GM18499 (cell line): ENCODE data around the gene PPP1R12C.
"Not testable (repeated sequence)": the region's sequence is repeated elsewhere in the genome, so short reads cannot be mapped to it uniquely, and the experiment has no call there.

Experiments
- ATAC-seq: cut with Tn5 transposase; IDR thresholded peaks from one replicate; pipeline ENCODE4 v1.9.1; 2021; ENCODE audit warnings: moderate number of reproducible peaks; ENCODE audit not compliant: insufficient read depth, unreplicated experiment

PPP1R12C gene

GRCh38 chr19:55116859-55117662 lies at the start of gene PPP1R12C:
Gene PPP1R12C, minus strand, starts transcription at chr19:55117637. Its CDS starts 94 bp downstream, at chr19:55117543.
- no peak for ATAC-seq

GRCh38 chr19:55166530-55167268 lies 49.3 kb upstream of the PPP1R12C start, which contains the start of gene DNAAF3:
Gene DNAAF3, minus strand, starts transcription at chr19:55166613. Its CDS starts 200 bp downstream, at chr19:55166413.
- ATAC-seq: no peak

- no peak for ATAC-seq
Measured at GRCh38 chr19:55165952-55166529, 48.6 kb upstream of the PPP1R12C start.

GRCh38 chr19:55161571-55162322 lies 44.3 kb upstream of the PPP1R12C start:
- ATAC-seq: no peak

- ATAC-seq: no peak
Measured at GRCh38 chr19:55160986-55161365, 43.5 kb upstream of the PPP1R12C start.

- ATAC-seq: no peak
Measured at GRCh38 chr19:55160128-55160985, 42.9 kb upstream of the PPP1R12C start.

GRCh38 chr19:55158848-55159749 lies 41.7 kb upstream of the PPP1R12C start:
- ATAC-seq: no peak

- ATAC-seq: no peak
Measured at GRCh38 chr19:55158423-55158822, 41.0 kb upstream of the PPP1R12C start.

- ATAC-seq: no peak
Measured at GRCh38 chr19:55157064-55157908, 39.8 kb upstream of the PPP1R12C start, which contains the start of gene TNNI3. Gene TNNI3, minus strand, starts transcription at chr19:55157732. Its CDS starts 143 bp downstream, at chr19:55157589.

GRCh38 chr19:55156202-55157063 lies 39.0 kb upstream of the PPP1R12C start:
- ATAC-seq: no peak

- not testable (repeated sequence) for ATAC-seq
Measured at GRCh38 chr19:55155784-55156183, 38.3 kb upstream of the PPP1R12C start.

GRCh38 chr19:55153652-55154264 lies 36.3 kb upstream of the PPP1R12C start:
- no peak for ATAC-seq

- ATAC-seq: no peak
Measured at GRCh38 chr19:55152017-55152416, 34.6 kb upstream of the PPP1R12C start.

GRCh38 chr19:55149078-55150003 lies 31.9 kb upstream of the PPP1R12C start, which contains the start of gene TNNT1:
Gene TNNT1, minus strand, starts transcription at chr19:55149206. Its CDS starts 2,049 bp downstream, at chr19:55147157.
- no peak for ATAC-seq
